ENCODE data around the gene SLC9A7.

- TF ChIP-seq RAD21 (IDR thresholded peaks at IDR 0.05) (no peak), GABPA (IDR thresholded peaks at IDR 0.05 in 1 of 2, conservative IDR thresholded peaks at IDR 0.05 in 1 of 2) (no peak)
Observed at GRCh38 chrX:46597771-46598170, 161.1 kb downstream of the SLC9A7 start.
